Measurements from ENCODE around the gene ZFP30. TPM values are rescaled to one million over a fixed set of nuclear protein-coding genes. Genes with fewer than 3 reads are reported as not detected.

The ZFP30 gene
- total RNA-seq, 1 experiment from 2014 or later, result 10.1 TPM

GRCh38 chr19:37565370-37565669 is 89.9 kb downstream of the ZFP30 start:
- no peak overlapping the region for H2BK15ac ChIP-seq (ENCODE audit: low read depth, low read length)
- peaks cover 90 to 93% of the 10 kb centered on the region in 2 experiments for H3K9me3 Mint-ChIP-seq
- DNase-seq, result no peak

More at GRCh38 chr19:37565370-37565669, 89.9 kb downstream of the ZFP30 start:
- no peaks in the 10 kb centered on the region for H4K20me1 ChIP-seq (ENCODE audit: control insufficient read depth, insufficient read depth, insufficient read length)
- H3K23ac ChIP-seq (ENCODE audit: insufficient read length, low read depth, low read length), result no peak overlapping the region
- no peak overlapping the region for H2BK12ac ChIP-seq (ENCODE audit: insufficient read length, low read depth, low read length)
- no peak overlapping the region for H3K14ac ChIP-seq (ENCODE audit: insufficient read depth, low read length)
- H2AK5ac ChIP-seq (ENCODE audit: insufficient read length, low read length), result no peak overlapping the region
- H3K56ac ChIP-seq (ENCODE audit: insufficient read length, low read depth, low read length), result no peak overlapping the region
- no peaks in the 10 kb centered on the region for H3K27me3 ChIP-seq (ENCODE audit: insufficient read depth, low read length)
- no peak overlapping the region for H3K9ac ChIP-seq (ENCODE audit: extremely low read depth, insufficient read length, low read length)
- H3K4me1 ChIP-seq (ENCODE audit: insufficient read depth, low read length), result no peaks in the 10 kb centered on the region
- Mint-ChIP-seq H3K4me1 (no peaks in the 10 kb centered on the region), H3K4me3 (no peak overlapping the region), H3K27ac (no peak overlapping the region), H3K36me3 (ENCODE audit: insufficient read depth in 1 of 3, low read depth in 3 of 3) (peaks cover 71 to 89% (median 88%) of the 10 kb centered on the region in 3 experiments), H3K27me3 (ENCODE audit: low read depth) (no peaks in the 10 kb centered on the region)
- H4K8ac ChIP-seq (replicated peaks; ENCODE audit: insufficient read length, low read depth, low read length), result no peak overlapping the region
- H3K27ac ChIP-seq (ENCODE audit: insufficient read length, low read depth, low read length), result no peak overlapping the region
- no peak overlapping the region for H4K5ac ChIP-seq (ENCODE audit: insufficient read length, low read depth, low read length)
- H3T11ph ChIP-seq (ENCODE audit: low read length), result no peak overlapping the region
- H3K79me2 ChIP-seq (ENCODE audit: insufficient read depth, low read length), result no peaks in the 10 kb centered on the region
- no peaks in the 10 kb centered on the region for H3K23me2 ChIP-seq (ENCODE audit: insufficient read length, low read depth, low read length, poor library complexity, severe bottlenecking)
- H3K4me2 ChIP-seq (ENCODE audit: insufficient read depth, insufficient read length, low read length), result no peak overlapping the region
- no peak overlapping the region for H2BK20ac ChIP-seq (ENCODE audit: low read depth, low read length, poor library complexity, severe bottlenecking)
- H2BK120ac ChIP-seq (ENCODE audit: low read depth, low read length, poor library complexity, severe bottlenecking), result no peak overlapping the region
- no peak overlapping the region for H4K91ac ChIP-seq (ENCODE audit: insufficient read length, low read depth, low read length)
- H3K9me3 ChIP-seq (ENCODE audit: control insufficient read depth, low read depth, low read length), result peaks cover 86% of the 10 kb centered on the region
- no peak overlapping the region for H3K18ac ChIP-seq (ENCODE audit: insufficient read length, low read depth, low read length)
- TF ChIP-seq CTCF (conservative IDR thresholded peaks at IDR 0.05), result no peak
- no peak overlapping the region for H2BK5ac ChIP-seq (ENCODE audit: insufficient read length, low read length)
- H3K4ac ChIP-seq (ENCODE audit: low read depth, low read length), result no peak overlapping the region
- no peaks in the 10 kb centered on the region for H3K79me1 ChIP-seq (ENCODE audit: insufficient read depth, low read depth, low read length, poor library complexity, severe bottlenecking)
- H2AFZ ChIP-seq (ENCODE audit: low read length), result no peak overlapping the region

Measured in H9 (cell line).